Spinal cord (tissue), 10 donors: ENCODE data around the gene ABCF3. TPM values are rescaled to one million over a fixed set of nuclear protein-coding genes. Genes with fewer than 3 reads are reported as not detected.

Experiments
- DNase-seq, 6 donors: peaks; one replicate each; pipeline versions ENCODE4 v3.0.0 to v3.0.0-alpha.2; 2013 to 2015; ENCODE audit warnings: low spot score in 6 of 6, low read depth in 4 of 6
- H3K27ac ChIP-seq: one replicate; pipeline ENCODE4 v1.5.1; 2013; ENCODE audit warnings: low read depth, low read length, control low read depth
- H3K27me3 ChIP-seq: one replicate; pipeline ENCODE4 v1.6.1; 2013; ENCODE audit warnings: low read length; ENCODE audit not compliant: control insufficient read depth, insufficient read depth
- H3K36me3 ChIP-seq: one replicate; pipeline ENCODE4 v1.6.1; 2013; ENCODE audit warnings: low read length; ENCODE audit not compliant: control insufficient read depth, insufficient read depth
- H3K4me1 ChIP-seq: one replicate; pipeline ENCODE4 v1.6.1; 2013; ENCODE audit warnings: low read length; ENCODE audit not compliant: control insufficient read depth, insufficient read depth
- H3K4me3 ChIP-seq: one replicate; pipeline ENCODE4 v1.5.1; 2013; ENCODE audit warnings: low read depth, low read length, control low read depth
- H3K9me3 ChIP-seq: one replicate; pipeline ENCODE4 v1.6.1; 2013; ENCODE audit warnings: low read length; ENCODE audit not compliant: control insufficient read depth, insufficient read depth
- whole genome bisulfite sequencing: methylation state at CpG from one replicate; pipeline ENCODE4 v1.1.5; 2013; ENCODE audit warnings: missing lambda C conversion rate; ENCODE audit not compliant: insufficient coverage; 5-methylcytosine and 5-hydroxymethylcytosine counted together
- long read RNA-seq, 4 donors: transcript quantifications; one replicate each; lab custom pipeline, GENCODE V29; 2026
- polyA plus RNA-seq, 2 donors: library from polyadenylated mRNA; unstranded; fragments of 120-200 nt; gene quantifications; one replicate each; pipeline ENCODE4 v1.2.1, GENCODE V29; 2013; ENCODE audit not compliant: insufficient read length in 2 of 2
- total RNA-seq, 2 donors: library from RNA; depleted of rRNA in 1 of 2; stranded (reverse); fragments of 120-200 nt in 1 of 2; fragments of >200 nt in 1 of 2; gene quantifications; one replicate each; pipeline versions ENCODE4 v1.2.3 to v1.2.4, GENCODE V29; 2013 to 2014
- donor health status: healthy.

ABCF3 gene, protein sequence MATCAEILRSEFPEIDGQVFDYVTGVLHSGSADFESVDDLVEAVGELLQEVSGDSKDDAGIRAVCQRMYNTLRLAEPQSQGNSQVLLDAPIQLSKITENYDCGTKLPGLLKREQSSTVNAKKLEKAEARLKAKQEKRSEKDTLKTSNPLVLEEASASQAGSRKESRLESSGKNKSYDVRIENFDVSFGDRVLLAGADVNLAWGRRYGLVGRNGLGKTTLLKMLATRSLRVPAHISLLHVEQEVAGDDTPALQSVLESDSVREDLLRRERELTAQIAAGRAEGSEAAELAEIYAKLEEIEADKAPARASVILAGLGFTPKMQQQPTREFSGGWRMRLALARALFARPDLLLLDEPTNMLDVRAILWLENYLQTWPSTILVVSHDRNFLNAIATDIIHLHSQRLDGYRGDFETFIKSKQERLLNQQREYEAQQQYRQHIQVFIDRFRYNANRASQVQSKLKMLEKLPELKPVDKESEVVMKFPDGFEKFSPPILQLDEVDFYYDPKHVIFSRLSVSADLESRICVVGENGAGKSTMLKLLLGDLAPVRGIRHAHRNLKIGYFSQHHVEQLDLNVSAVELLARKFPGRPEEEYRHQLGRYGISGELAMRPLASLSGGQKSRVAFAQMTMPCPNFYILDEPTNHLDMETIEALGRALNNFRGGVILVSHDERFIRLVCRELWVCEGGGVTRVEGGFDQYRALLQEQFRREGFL
- total RNA-seq (10 to 100 TPM; 47.9 to 49.5 TPM), polyA plus RNA-seq (10 to 100 TPM; 78.4 to 94.4 TPM)
- long read RNA-seq, donor 1, transcript ABCF3-203 (21 exons, 2,624 nt), result major isoform, 5 of 18 reads
- long read RNA-seq, donor 1, partial matches to known transcripts, result 13 of 18 reads
- long read RNA-seq, donor 1, other reads (novel, unspliced or antisense), result 0 of 18 reads
- long read RNA-seq, donor 2, partial matches to known transcripts, result 0 of 2 reads
- long read RNA-seq, donor 2, other reads (novel, unspliced or antisense), result 0 of 2 reads
- long read RNA-seq, donor 3, transcript ABCF3-203 (21 exons, 2,624 nt), result major isoform, 6 of 7 reads
- long read RNA-seq, donor 3, partial matches to known transcripts, result 0 of 7 reads
- long read RNA-seq, donor 3, other reads (novel, unspliced or antisense), result 0 of 7 reads
- long read RNA-seq, donor 4, partial matches to known transcripts, result 11 of 19 reads
- long read RNA-seq, donor 4, other reads (novel, unspliced or antisense), result 0 of 19 reads

DNA sequence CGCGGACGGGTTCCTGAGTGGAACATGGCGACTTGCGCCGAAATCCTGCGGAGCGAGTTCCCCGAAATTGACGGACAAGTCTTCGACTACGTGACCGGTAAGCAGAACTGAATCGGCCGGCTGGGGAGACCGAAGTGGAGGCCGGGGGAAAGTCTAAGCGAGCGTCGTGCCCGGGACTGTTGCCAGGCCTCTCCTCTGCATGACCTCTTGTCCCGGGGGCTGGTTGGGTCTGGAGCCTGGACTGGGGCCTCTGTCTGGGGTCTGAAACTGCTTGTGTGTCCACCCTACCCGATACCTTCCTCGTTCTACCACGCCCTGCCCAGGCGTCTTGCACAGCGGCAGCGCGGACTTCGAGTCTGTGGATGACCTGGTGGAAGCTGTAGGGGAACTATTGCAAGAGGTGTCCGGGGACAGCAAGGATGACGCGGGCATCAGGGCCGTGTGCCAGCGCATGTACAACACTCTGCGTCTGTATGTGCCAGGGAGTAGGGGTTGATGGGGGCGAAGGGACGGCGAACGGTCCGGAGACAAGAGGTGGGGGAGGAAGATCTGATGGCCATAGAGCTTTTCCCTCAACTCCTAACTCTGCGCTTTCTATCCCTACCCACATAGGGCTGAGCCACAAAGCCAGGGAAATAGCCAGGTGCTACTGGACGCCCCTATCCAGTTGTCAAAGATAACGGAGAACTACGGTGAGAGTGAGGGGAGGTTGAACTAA lies at the start of gene ABCF3:
Gene ABCF3, plus strand, starts transcription at position 16 of the 718 bp plus-strand sequence. Its CDS starts 9 bp downstream, at position 25.
- H3K4me1 ChIP-seq, result peaks cover 20% of the 10 kb centered on the region
- WGBS, result 0% methylated on average over 36 of the region's 45 CpGs

DNA sequence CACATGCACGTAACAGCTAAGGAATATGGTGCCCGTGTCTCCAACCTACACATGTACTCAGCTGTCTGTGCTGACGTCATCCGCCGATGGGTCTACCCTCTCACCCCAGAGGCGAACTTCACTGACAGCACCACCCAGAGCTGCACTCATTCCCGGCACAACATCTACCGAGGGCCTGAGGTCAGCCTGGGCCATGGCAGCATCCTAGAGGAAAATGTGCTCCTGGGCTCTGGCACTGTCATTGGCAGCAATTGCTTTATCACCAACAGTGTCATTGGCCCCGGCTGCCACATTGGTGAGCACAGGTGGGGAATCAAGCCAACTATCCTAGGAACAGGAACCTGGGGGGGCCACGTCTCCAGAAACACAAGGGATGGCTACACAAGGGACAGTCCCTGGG lies 45.6 kb upstream of the ABCF3 start:
- Histone ChIP-seq H3K4me1 (no peaks in the 10 kb centered on the region), H3K27me3 (no peaks in the 10 kb centered on the region), H3K27ac (no peak overlapping the region), H3K9me3 (no peaks in the 10 kb centered on the region), H3K36me3 (peaks cover 57% of the 10 kb centered on the region), H3K4me3 (no peak overlapping the region)
- WGBS, result 98% methylated on average over 10 of the region's 10 CpGs
- no peak for DNase-seq

More for the DNA sequence above, at the start of gene ABCF3:
- peak in 2 of 6 donors; percentile 9 to 39 for DNase-seq
- Histone ChIP-seq H3K9me3 (no peaks in the 10 kb centered on the region), H3K36me3 (peaks cover 64% of the 10 kb centered on the region), H3K4me3 (peak within 1 kb of the TSS; percentile 99), H3K27me3 (no peaks in the 10 kb centered on the region), H3K27ac (peak within 1 kb of the TSS; percentile 80)

DNA sequence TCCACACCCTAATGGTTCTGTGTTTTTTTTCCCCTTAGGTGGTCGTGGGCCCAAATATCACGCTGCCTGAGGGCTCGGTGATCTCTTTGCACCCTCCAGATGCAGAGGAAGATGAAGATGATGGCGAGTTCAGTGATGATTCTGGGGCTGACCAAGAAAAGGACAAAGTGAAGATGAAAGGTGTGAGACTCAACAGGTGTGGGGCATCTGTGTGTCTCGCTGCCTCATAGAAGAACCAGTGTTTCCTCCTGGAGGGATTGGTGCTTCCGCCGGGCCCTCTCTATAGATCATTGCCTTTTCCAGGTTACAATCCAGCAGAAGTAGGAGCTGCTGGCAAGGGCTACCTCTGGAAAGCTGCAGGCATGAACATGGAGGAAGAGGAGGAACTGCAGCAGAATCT lies 43.8 kb upstream of the ABCF3 start:
- Histone ChIP-seq H3K27ac (no peak overlapping the region), H3K36me3 (peaks cover 64% of the 10 kb centered on the region), H3K4me1 (no peaks in the 10 kb centered on the region), H3K27me3 (no peaks in the 10 kb centered on the region), H3K4me3 (no peak overlapping the region), H3K9me3 (no peaks in the 10 kb centered on the region)
- DNase-seq, result no peak
- WGBS, result 94% methylated on average over 5 of the region's 7 CpGs

DNA sequence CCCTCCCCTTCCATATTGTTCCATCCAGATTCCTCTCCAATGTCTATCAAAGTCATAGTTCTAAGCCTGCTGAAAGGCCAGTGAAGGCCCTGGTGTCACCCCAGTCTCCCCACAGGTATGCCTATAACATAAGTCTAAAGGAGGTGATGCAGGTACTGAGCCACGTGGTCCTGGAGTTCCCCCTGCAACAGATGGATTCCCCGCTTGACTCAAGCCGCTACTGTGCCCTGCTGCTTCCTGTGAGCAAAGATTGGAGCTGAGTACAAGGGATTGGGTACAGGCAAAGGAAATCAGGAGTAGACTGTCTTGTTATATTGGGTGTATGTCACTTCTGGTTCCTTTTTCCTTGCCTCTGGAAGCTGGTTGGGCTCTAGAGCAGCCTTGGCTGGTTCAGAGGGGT lies 42.7 kb upstream of the ABCF3 start:
- Histone ChIP-seq H3K27me3 (no peaks in the 10 kb centered on the region), H3K36me3 (peaks cover 64% of the 10 kb centered on the region), H3K27ac (no peak overlapping the region), H3K9me3 (no peaks in the 10 kb centered on the region), H3K4me1 (no peaks in the 10 kb centered on the region), H3K4me3 (no peak overlapping the region)
- WGBS, result 95% methylated on average over 3 of the region's 3 CpGs
- DNase-seq, result no peak

DNA sequence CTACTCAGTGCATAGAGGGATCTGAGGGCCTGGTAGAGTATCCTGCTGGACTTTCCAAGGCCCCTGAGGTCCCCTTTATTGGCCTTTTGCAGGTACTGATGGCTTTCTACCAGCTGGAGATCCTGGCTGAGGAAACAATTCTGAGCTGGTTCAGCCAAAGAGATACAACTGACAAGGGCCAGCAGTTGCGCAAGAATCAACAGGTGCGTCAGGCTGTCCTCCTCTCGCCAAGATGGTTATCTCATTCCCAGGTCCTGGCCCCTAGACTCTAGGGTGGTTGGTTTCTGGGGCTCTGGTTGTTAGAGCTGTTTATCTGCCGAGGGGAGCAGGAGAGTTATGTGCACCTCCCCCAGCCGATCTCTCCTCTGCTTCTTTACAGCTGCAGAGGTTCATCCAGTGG lies 41.5 kb upstream of the ABCF3 start:
- peaks cover 60% of the 10 kb centered on the region for H3K36me3 ChIP-seq
- no peak for DNase-seq
- H3K4me1 ChIP-seq, result no peaks in the 10 kb centered on the region
- no peak overlapping the region for H3K27ac ChIP-seq
- no peaks in the 10 kb centered on the region for H3K9me3 ChIP-seq
- no peak overlapping the region for H3K4me3 ChIP-seq
- WGBS, result 95% methylated on average over 5 of the region's 5 CpGs
- H3K27me3 ChIP-seq, result no peaks in the 10 kb centered on the region

DNA sequence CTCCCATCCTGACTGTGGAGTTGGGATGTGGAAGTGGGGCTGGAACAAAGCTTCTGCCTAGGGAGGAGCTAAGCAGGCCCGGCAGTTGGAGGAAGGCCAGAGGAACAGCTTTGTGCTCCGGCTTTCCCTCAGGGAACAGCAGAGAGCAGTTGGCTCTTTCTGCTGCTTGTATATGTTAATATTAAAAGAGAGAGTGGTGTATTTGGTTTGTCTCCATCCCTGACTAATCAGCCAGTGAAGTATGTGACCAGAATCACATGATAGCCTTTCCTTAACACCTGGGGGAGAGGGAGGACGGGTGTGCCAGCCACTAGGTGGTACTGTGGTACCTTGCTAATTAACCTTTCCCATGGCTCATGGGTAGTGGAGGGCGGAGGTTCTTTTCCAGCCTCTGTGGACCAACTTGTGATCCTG lies 40.9 kb upstream of the ABCF3 start:
- WGBS, result 30% methylated on average over 2 of the region's 4 CpGs
- peak in 2 of 6 donors; percentile 55 to 85 for DNase-seq
- Histone ChIP-seq H3K36me3 (peaks cover 55% of the 10 kb centered on the region), H3K9me3 (no peaks in the 10 kb centered on the region), H3K27me3 (no peaks in the 10 kb centered on the region), H3K4me1 (no peaks in the 10 kb centered on the region), H3K4me3 (no peak overlapping the region), H3K27ac (no peak overlapping the region)

DNA sequence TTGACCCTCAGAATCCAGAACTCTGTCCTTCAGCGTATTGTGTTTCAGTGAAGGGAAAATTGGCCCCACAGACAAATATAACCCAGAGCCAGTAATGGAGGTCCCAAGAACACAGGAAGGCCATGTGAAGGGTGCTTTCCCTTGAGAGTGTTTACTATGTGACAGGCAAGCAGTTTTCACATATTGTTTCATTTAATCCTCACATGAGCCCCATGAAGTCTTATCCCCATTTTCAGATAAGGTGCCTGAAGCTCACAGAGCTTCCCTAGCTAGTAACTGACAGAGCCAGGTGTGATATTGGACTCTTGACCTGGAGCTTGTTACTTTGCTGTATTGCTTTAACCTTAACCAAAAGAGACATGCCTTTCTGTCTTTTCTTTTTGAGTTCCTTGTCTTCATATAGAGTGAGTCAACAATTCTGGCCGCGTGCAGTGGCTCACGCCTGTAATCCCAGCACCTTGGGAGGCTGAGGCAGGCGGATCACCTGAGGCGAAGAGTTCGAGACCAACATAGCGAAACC lies 40.2 kb upstream of the ABCF3 start:
- H3K36me3 ChIP-seq, result peaks cover 49% of the 10 kb centered on the region

DNA sequence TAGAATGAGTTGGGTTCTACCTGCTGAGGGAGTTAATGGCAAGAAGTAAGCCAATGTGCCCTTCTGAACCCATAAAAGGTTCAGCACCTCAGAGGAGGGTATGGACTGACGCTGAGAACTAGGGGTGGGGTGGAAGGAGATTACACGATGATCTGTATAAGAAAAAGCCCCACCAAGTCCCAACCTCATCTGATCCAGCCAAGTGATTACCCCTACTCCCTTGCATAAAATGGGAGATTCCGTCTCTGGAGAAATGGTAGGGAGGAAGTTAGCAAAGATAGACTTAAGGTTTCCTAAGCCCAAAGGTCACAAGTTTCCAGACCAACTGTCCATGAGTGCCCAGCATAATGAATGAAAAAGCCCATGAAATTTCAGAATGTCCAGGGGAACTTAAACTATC lies 37.9 kb upstream of the ABCF3 start:
- Histone ChIP-seq H3K4me3 (no peak overlapping the region), H3K27ac (no peak overlapping the region), H3K4me1 (no peaks in the 10 kb centered on the region), H3K36me3 (peaks cover 29% of the 10 kb centered on the region), H3K27me3 (no peaks in the 10 kb centered on the region), H3K9me3 (no peaks in the 10 kb centered on the region)
- no peak for DNase-seq
- WGBS, result no CpG with 5 or more reads among the region's 3 CpGs

More for the DNA sequence above, 40.2 kb upstream of the ABCF3 start:
- no peaks in the 10 kb centered on the region for H3K4me1 ChIP-seq
- no peak overlapping the region for H3K27ac ChIP-seq
- H3K27me3 ChIP-seq, result no peaks in the 10 kb centered on the region
- no peak for DNase-seq
- WGBS, result 100% methylated on average over 1 of the region's 8 CpGs
- H3K4me3 ChIP-seq, result no peak overlapping the region
- no peaks in the 10 kb centered on the region for H3K9me3 ChIP-seq
